ENCODE results near the gene MLXIPL. TPM values are rescaled to one million over a fixed set of nuclear protein-coding genes. Genes with fewer than 3 reads are reported as not detected.

Gene MLXIPL
- total RNA-seq, 2 experiments from 2014 or later: not detected

DNA sequence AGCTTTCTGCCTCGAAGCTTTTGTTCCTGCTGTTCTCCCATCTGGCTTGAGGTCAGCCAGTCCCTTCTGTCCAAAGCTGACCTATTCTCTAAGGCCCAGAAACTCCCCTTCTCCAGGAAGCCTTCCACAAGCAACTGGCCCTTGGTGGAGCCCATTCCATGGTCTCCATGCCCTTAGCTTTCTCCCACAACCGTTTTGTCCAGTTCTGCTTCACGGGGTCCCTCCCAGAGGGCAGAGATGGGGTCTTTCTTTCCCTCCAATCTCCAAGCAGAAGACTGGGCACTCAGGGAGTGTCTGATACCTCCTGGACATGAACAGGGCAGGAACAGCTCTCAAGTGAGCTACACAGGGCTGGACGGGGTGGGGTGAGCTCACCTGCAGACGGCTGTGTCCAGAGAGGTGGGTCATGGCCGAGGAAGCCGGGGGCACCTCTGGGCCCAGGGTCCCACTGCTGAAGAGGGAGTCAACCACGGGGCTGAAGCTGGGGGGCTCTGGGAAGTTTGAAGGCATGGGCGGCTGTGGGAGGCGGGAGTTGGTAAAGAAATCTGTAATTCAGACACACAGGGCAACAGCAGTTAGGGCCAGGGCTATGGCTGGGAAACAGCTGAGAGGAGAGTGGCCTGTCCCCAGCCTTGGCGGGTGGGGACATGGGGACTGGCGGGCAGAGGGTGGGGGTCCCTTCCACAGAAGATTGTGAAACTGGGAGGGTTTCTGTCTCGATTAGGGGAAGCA, 25.0 kb downstream of the MLXIPL start:
- ChIA-PET POLR2A (interaction anchor here (1.3 kb wide), 1 partner anchor 77 kb away, joined by 3 read pairs; the partner anchor contains the start of gene BAZ1B), CTCF (ENCODE audit: unreplicated experiment) (no interaction called here)
- Histone ChIP-seq H3K79me2 (ENCODE audit: insufficient read depth, low read depth, low read length) (no peaks in the 10 kb centered on the region), H3K27ac (ENCODE audit: low read depth, low read length, poor library complexity, severe bottlenecking) (no peak overlapping the region), H3K4me1 (ENCODE audit: insufficient read depth, low read length, poor library complexity, severe bottlenecking) (no peaks in the 10 kb centered on the region), H4K20me1 (ENCODE audit: insufficient read depth, low read length) (no peaks in the 10 kb centered on the region), H2AFZ (ENCODE audit: low read length) (no peak overlapping the region), H3K36me3 (ENCODE audit: insufficient read depth, low read length) (no peaks in the 10 kb centered on the region), H3K4me3 (ENCODE audit: low read depth, low read length, poor library complexity, severe bottlenecking) (no peak overlapping the region), H3K4me2 (ENCODE audit: low read length) (no peak overlapping the region), H3K9me3 (ENCODE audit: low read length) (no peaks in the 10 kb centered on the region), H3K9me2 (ENCODE audit: insufficient read depth, low read length) (no peaks in the 10 kb centered on the region)
- BruUV-seq (replicated peaks): no TSS peak
- DNase-seq (ENCODE audit: low spot score): no peak
- TF ChIP-seq, protein P1, sequence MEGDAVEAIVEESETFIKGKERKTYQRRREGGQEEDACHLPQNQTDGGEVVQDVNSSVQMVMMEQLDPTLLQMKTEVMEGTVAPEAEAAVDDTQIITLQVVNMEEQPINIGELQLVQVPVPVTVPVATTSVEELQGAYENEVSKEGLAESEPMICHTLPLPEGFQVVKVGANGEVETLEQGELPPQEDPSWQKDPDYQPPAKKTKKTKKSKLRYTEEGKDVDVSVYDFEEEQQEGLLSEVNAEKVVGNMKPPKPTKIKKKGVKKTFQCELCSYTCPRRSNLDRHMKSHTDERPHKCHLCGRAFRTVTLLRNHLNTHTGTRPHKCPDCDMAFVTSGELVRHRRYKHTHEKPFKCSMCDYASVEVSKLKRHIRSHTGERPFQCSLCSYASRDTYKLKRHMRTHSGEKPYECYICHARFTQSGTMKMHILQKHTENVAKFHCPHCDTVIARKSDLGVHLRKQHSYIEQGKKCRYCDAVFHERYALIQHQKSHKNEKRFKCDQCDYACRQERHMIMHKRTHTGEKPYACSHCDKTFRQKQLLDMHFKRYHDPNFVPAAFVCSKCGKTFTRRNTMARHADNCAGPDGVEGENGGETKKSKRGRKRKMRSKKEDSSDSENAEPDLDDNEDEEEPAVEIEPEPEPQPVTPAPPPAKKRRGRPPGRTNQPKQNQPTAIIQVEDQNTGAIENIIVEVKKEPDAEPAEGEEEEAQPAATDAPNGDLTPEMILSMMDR (conservative IDR thresholded peaks at IDR 0.05; ENCODE audit: low read length): no peak
- no peak for TF ChIP-seq EZH2phosphoT487 (IDR thresholded peaks at IDR 0.05; ENCODE audit: borderline replicate concordance, low read depth, low read length)
- intact Hi-C loops (cut with micrococcal nuclease; ENCODE audit: unreplicated experiment): no loop called here

DNA sequence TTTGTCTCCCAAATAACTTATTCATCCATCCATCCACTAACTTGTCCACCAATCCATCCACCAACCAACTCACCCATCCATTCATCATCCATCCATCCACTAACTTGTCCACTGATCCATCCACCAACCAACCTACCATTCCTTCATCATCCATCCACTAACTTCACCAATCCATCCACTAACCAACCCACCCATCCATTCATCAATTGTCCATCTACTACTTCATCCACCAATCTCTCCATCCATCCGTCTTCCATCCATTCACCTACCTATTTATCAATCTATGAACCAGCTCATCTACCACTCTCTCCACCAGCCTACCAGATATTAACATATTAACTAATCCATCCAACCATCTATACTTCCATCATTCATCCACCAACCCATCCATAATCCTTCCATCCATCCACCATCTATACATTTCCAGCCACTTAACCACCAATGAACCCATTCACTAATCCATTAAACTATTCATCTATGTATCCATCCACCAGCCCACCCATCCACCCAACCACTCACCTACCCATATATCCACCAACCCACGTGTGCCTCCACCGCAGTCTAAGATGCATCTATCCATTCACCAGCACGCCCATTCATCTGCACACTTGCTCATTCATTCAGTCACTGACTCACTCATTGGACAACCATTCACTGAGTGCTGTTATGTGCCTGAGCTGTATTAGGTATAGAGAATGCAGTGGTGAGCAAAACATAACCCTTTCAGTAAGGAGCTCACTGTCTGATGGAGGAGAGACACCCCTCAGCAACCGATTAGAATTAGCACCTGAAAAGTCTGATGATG, 26.1 kb downstream of the MLXIPL start:
- CTCF ChIA-PET (ENCODE audit: unreplicated experiment): interaction anchor here (0.6 kb wide), 1 partner anchor 137 kb away, joined by 4 read pairs; no protein-coding TSS in a partner anchor
- no peak overlapping the region for H3K27ac ChIP-seq (ENCODE audit: low read depth, low read length, poor library complexity, severe bottlenecking)
- no peak overlapping the region for H3K4me3 ChIP-seq (ENCODE audit: low read depth, low read length, poor library complexity, severe bottlenecking)
- no peak overlapping the region for H3K4me2 ChIP-seq (ENCODE audit: low read length)
- H3K79me2 ChIP-seq (ENCODE audit: insufficient read depth, low read depth, low read length): no peaks in the 10 kb centered on the region
- no peaks in the 10 kb centered on the region for H4K20me1 ChIP-seq (ENCODE audit: insufficient read depth, low read length)
- no peaks in the 10 kb centered on the region for H3K36me3 ChIP-seq (ENCODE audit: insufficient read depth, low read length)
- H3K9me3 ChIP-seq (ENCODE audit: low read length): no peaks in the 10 kb centered on the region
- H3K9me2 ChIP-seq (ENCODE audit: insufficient read depth, low read length): no peaks in the 10 kb centered on the region
- no peak overlapping the region for H2AFZ ChIP-seq (ENCODE audit: low read length)
- POLR2A ChIA-PET: interaction anchor here (0.5 to 1.3 kb wide), 3 partner anchors 39 to 799 kb away, joined by 3 to 8 read pairs (median 4); partner anchors contain the start of gene BAZ1B
- no peak for DNase-seq (ENCODE audit: low spot score)
- no TSS peak for BruUV-seq (replicated peaks)
- intact Hi-C loops (cut with micrococcal nuclease; ENCODE audit: unreplicated experiment): no loop called here
- TF ChIP-seq EZH2phosphoT487 (IDR thresholded peaks at IDR 0.05; ENCODE audit: borderline replicate concordance, low read depth, low read length): no peak
- TF ChIP-seq, protein P1 (conservative IDR thresholded peaks at IDR 0.05; ENCODE audit: low read length): no peak
- no peaks in the 10 kb centered on the region for H3K4me1 ChIP-seq (ENCODE audit: insufficient read depth, low read length, poor library complexity, severe bottlenecking)
